ENCODE results near the gene RETN. TPM values are rescaled to one million over a fixed set of nuclear protein-coding genes. Genes with fewer than 3 reads are reported as not detected.

RETN gene
- total and polyA plus RNA-seq, 4 donors: 2.6 TPM; not detected in 3

DNA sequence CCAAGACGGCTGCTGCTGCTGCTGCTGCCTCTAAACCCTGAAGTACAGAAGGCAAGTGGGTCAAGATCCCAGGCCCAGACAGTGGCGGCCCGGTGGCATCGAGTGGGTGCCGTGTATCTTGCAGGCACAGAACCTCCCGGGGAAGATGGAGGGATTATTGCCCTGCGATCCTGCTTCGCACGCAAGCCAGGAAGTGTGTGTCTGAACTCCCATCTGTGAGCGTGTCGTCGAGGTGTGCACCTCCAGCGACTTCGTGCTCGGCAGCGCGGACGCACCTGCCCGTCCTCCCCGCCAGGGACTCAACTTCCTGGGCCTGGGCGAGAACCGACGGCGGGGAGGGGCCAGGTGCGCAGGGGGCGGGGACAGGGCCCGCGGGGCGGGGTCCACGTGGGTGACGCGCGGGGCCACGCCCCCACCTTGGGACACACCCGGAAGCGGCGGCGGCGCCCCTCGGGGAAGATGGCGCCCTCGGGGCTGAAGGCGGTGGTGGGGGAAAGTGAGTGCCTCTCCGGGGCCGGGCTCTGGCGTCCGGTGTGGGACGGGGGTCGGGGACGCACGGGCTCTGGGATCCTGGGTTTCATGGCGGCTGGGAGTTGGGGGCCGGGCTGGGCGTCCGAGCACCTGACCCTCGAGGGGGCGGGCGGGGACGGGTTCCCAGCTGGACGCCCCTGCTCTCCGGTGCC is 32.0 kb upstream of the RETN start, which contains the start of gene STXBP2:
STXBP2 (plus strand) TSS at position 420 of the 683 bp plus-strand sequence; CDS start at position 460, 40 bp downstream.
- Histone ChIP-seq H3K36me3 (ENCODE audit: control insufficient read depth in 1 of 2, insufficient read depth in 2 of 2, low read length in 1 of 2) (no peaks in the 10 kb centered on the region), H3K27ac (ENCODE audit: low read depth in 1 of 2, low read length in 2 of 2) (no peak within 1 kb of the TSS), H3K4me3 (ENCODE audit: low read length in 2 of 2) (no peak within 1 kb of the TSS), H3K4me1 (ENCODE audit: control insufficient read depth in 1 of 2, insufficient read depth in 2 of 2, low read length in 2 of 2) (no peaks in the 10 kb centered on the region), H3K9me3 (ENCODE audit: control insufficient read depth, low read length) (no peaks in the 10 kb centered on the region), H3K27me3 (ENCODE audit: control insufficient read depth in 1 of 2, insufficient read depth in 2 of 2, low read length in 1 of 2) (no peaks in the 10 kb centered on the region)
- peak; percentile 67 for ATAC-seq (ENCODE audit: low FRiP score)
- 8 to 9% methylated on average over 52 to 61 of the region's 61 CpGs for WGBS, 2 donors
- intact Hi-C loops (cut with DNase I): no loop called here
- DNase-seq: peak; percentile 77 to 86

DNA sequence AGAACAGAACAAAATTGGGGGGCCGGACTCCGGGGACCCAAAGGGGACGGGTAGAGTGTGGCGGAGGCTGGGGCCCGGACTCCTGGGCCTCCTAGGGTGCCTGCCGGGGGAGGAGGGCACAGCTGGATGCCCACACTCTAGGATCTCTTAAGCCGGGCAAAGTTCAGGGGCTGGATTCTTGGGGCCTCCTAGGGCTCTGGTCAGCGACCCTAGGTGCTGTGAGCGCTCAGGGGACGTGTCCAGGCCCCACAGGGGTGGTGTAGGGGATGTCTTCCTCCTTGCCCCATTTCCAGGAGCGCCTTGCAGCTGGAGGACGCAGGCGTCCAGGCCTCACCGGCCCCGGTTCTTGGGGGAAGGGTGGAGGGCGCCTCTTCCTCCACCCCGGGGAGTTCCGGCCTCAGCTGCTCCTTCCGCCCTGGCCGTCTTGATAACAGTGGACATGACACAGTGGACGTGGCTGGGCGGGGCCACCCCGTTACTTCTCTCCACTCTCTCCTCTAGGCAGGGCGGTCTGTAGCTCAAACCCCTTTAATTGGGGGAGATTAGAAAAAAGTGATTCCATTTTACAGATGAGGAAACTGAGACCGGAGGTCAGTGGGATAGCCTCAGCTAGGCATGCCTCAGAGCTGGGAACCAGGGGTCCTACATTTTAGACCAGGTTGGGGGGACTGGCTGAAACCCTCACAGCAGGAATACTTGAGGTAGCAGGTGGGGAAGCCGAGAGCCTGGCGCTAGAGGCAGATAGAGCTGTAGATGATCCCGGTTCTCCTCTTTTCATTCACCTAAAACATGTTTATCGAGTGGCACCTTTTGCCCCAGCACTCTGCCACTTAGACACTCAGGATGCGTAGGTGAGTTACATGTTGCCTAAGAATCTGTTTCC is 31.2 kb upstream of the RETN start:
- 40 to 44% methylated on average over 25 to 30 of the region's 30 CpGs for WGBS, 2 donors
- Histone ChIP-seq H3K9me3 (ENCODE audit: control insufficient read depth, low read length) (no peaks in the 10 kb centered on the region), H3K4me1 (ENCODE audit: control insufficient read depth in 1 of 2, insufficient read depth in 2 of 2, low read length in 2 of 2) (no peaks in the 10 kb centered on the region), H3K27me3 (ENCODE audit: control insufficient read depth in 1 of 2, insufficient read depth in 2 of 2, low read length in 1 of 2) (no peaks in the 10 kb centered on the region), H3K4me3 (ENCODE audit: low read length in 2 of 2) (no peak overlapping the region), H3K27ac (ENCODE audit: low read depth in 1 of 2, low read length in 2 of 2) (no peak overlapping the region), H3K36me3 (ENCODE audit: control insufficient read depth in 1 of 2, insufficient read depth in 2 of 2, low read length in 1 of 2) (no peaks in the 10 kb centered on the region)
- DNase-seq (peak in 1 of 2 donors; percentile 73), ATAC-seq (ENCODE audit: low FRiP score) (no peak)
- intact Hi-C loops (cut with DNase I): no loop called here

DNA sequence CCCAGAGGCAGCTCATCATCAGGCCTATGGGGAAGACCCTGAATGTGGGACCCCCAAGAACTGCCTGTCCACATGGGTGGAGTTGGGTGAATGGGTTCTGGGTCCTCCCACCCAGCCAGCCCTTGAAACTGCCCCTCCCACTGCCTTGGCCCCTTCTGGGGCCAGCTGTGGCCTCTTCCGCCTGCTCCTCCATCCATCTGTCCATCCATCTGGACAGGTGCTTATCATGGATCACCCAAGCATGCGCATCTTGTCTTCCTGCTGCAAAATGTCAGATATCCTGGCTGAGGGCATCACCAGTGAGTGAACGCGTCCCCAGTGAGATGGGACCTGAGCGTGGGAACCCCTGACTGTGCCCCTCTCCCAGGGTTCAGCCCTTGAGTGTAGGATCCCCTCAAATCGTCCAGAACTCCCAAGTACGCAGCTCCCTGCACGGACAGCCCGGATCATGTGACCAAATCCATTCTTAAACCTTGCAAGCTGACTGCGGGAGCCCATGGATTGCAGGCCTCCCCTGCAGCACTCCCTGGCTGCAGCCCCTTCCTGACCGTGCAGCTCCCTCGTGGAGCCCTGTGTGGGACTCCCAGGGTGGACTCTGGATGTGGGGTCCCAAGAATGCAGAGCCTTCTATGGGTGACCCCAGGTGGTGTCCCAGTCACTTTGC is 29.9 kb upstream of the RETN start:
- DNase-seq (no peak), ATAC-seq (ENCODE audit: low FRiP score) (no peak)
- H3K9me3 ChIP-seq (ENCODE audit: control insufficient read depth, low read length): no peaks in the 10 kb centered on the region
- no peaks in the 10 kb centered on the region for H3K27me3 ChIP-seq (ENCODE audit: control insufficient read depth in 1 of 2, insufficient read depth in 2 of 2, low read length in 1 of 2)
- no peak overlapping the region for H3K27ac ChIP-seq (ENCODE audit: low read depth in 1 of 2, low read length in 2 of 2)
- no peaks in the 10 kb centered on the region for H3K36me3 ChIP-seq (ENCODE audit: control insufficient read depth in 1 of 2, insufficient read depth in 2 of 2, low read length in 1 of 2)
- no peak overlapping the region for H3K4me3 ChIP-seq (ENCODE audit: low read length in 2 of 2)
- 60 to 70% methylated on average over 12 of the region's 12 CpGs for WGBS, 2 donors
- intact Hi-C loops (cut with DNase I): no loop called here
- no peaks in the 10 kb centered on the region for H3K4me1 ChIP-seq (ENCODE audit: control insufficient read depth in 1 of 2, insufficient read depth in 2 of 2, low read length in 2 of 2)

DNA sequence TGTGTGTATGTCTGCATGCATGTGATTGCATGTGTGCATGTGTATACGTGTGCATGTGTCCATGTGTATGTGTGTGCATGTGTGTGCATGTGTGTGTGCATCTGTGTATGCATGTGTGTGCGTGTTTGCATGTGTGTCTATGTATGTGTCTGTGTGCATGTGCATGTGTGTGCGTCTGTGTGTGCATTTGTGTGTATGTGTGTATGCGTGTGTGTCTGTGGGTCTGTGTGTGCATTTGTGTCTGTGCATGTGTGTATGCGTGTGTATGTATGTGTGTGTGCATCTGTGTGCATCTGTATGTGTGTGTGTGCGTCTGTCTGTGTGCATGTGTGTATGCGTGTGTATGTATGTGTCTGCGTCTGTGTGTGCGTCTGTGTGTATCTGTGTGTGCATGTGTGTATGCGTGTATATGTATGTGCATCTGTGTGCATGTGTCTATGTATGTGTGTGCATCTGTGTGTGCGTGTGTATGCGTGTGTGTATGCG is 28.9 kb upstream of the RETN start:
- no peaks in the 10 kb centered on the region for H3K27me3 ChIP-seq (ENCODE audit: control insufficient read depth in 1 of 2, insufficient read depth in 2 of 2, low read length in 1 of 2)
- DNase-seq (no peak), ATAC-seq (ENCODE audit: low FRiP score) (no peak)
- WGBS, 2 donors: 95 to 96% methylated on average over 13 of the region's 13 CpGs
- H3K27ac ChIP-seq (ENCODE audit: low read depth in 1 of 2, low read length in 2 of 2): no peak overlapping the region
- no peak overlapping the region for H3K4me3 ChIP-seq (ENCODE audit: low read length in 2 of 2)
- H3K4me1 ChIP-seq (ENCODE audit: control insufficient read depth in 1 of 2, insufficient read depth in 2 of 2, low read length in 2 of 2): no peaks in the 10 kb centered on the region
- H3K9me3 ChIP-seq (ENCODE audit: control insufficient read depth, low read length): no peaks in the 10 kb centered on the region
- intact Hi-C loops (cut with DNase I): no loop called here
- H3K36me3 ChIP-seq (ENCODE audit: control insufficient read depth in 1 of 2, insufficient read depth in 2 of 2, low read length in 1 of 2): no peaks in the 10 kb centered on the region

DNA sequence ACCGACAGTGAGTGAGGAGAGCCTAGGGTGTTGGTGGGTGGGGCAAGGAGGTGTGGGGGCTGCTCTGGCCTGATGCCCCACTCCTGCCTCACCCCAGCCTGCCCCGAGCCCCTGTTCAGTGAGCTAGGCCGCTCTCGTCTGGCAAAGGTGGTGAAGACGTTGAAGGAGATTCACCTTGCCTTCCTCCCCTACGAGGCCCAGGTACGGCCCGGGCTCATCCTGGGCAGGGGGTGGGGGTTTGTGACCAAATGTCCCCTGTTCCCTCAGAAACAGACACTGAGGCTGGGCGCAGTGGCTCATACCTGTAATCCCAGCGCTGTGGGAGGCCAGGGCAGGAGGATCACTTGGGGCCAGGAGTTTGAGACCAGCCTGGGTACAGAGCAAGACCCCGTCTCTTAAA is 28.0 kb upstream of the RETN start:
- WGBS, 2 donors: 90 to 91% methylated on average over 11 of the region's 11 CpGs
- no peak overlapping the region for H3K4me3 ChIP-seq (ENCODE audit: low read length in 2 of 2)
- no peak overlapping the region for H3K27ac ChIP-seq (ENCODE audit: low read depth in 1 of 2, low read length in 2 of 2)
- DNase-seq: no peak
- no peaks in the 10 kb centered on the region for H3K9me3 ChIP-seq (ENCODE audit: control insufficient read depth, low read length)
- no peaks in the 10 kb centered on the region for H3K27me3 ChIP-seq (ENCODE audit: control insufficient read depth in 1 of 2, insufficient read depth in 2 of 2, low read length in 1 of 2)
- no peaks in the 10 kb centered on the region for H3K4me1 ChIP-seq (ENCODE audit: control insufficient read depth in 1 of 2, insufficient read depth in 2 of 2, low read length in 2 of 2)
- no peaks in the 10 kb centered on the region for H3K36me3 ChIP-seq (ENCODE audit: control insufficient read depth in 1 of 2, insufficient read depth in 2 of 2, low read length in 1 of 2)
- intact Hi-C loops (cut with DNase I): no loop called here
- ATAC-seq (ENCODE audit: low FRiP score): no peak

DNA sequence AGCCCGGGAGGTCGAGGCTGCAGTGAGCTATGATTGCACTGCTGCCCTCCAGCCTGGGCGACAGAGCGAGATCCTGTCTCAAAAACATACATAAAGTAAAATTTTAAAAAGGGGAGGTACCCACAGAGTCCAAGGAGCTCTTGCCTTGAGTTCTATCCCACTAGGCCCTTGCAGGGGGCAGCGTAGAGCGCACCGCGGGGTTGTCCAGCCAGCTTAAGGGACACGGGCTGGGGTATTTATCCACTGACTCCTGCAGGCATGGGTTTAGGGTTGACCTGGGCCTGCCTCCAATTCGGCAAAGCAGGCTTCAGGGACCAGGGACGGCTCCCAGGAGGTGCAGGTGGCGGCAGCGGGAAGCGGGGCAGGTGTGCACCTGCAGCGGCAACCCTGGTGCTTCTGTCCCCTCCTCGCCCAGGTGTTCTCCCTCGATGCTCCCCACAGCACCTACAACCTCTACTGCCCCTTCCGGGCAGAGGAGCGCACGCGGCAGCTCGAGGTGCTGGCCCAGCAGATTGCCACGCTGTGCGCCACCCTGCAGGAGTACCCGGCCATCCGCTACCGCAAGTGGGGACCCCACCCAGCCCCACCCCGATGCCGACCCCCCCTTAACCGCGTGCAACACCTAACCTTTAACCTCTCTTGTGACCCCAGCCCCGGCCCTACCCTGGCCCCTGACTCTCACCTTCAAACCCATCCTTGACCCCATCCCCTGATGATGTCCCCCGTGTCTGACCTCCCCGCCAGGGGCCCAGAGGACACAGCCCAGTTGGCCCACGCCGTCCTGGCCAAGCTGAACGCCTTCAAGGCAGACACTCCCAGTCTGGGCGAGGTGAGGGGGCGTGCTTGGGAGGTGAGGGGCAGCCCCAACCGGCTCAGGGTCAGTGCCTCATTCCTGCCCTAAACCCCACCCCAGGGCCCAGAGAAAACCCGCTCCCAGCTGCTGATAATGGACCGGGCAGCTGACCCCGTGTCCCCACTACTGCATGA is 27.3 kb upstream of the RETN start:
- DNase-seq: no peak
- no peak overlapping the region for H3K4me3 ChIP-seq (ENCODE audit: low read length in 2 of 2)
- H3K27me3 ChIP-seq (ENCODE audit: control insufficient read depth in 1 of 2, insufficient read depth in 2 of 2, low read length in 1 of 2): no peaks in the 10 kb centered on the region
- ATAC-seq (ENCODE audit: low FRiP score): no peak
- no peak overlapping the region for H3K27ac ChIP-seq (ENCODE audit: low read depth in 1 of 2, low read length in 2 of 2)
- 78 to 81% methylated on average over 43 of the region's 43 CpGs for WGBS, 2 donors
- H3K9me3 ChIP-seq (ENCODE audit: control insufficient read depth, low read length): no peaks in the 10 kb centered on the region
- no peaks in the 10 kb centered on the region for H3K36me3 ChIP-seq (ENCODE audit: control insufficient read depth in 1 of 2, insufficient read depth in 2 of 2, low read length in 1 of 2)
- H3K4me1 ChIP-seq (ENCODE audit: control insufficient read depth in 1 of 2, insufficient read depth in 2 of 2, low read length in 2 of 2): no peaks in the 10 kb centered on the region
- intact Hi-C loops (cut with DNase I): no loop called here

DNA sequence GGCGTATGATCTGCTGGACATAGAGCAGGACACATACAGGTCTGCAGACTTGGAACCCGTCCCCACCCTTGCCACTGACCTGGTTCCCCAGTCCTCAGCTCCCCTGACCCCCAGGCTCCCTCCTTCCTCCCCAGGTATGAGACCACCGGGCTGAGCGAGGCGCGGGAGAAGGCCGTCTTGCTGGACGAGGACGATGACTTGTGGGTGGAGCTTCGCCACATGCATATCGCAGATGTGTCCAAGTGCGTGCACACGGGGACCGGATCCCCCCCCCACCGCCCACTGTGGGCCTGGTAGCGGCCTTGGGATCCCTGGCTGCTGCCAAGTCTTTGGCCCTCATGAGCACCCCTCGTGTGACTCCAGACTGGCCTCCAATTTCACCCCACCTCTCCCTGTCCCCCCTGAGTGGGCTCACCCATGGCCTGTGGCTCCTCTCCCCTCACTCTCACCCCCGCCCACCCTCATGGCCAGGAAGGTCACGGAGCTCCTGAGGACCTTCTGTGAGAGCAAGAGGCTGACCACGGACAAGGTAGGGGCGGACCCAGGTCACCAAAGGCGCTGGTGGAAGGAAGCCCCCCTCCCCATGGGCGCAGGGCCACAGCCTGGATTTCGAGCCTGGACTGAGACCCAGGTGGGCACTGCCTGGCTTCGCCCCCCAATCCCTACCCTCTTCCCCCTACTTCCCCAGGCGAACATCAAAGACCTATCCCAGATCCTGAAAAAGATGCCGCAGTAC is 26.4 kb upstream of the RETN start:
- H3K9me3 ChIP-seq (ENCODE audit: control insufficient read depth, low read length): no peaks in the 10 kb centered on the region
- WGBS, 2 donors: 82 to 85% methylated on average over 26 to 27 of the region's 27 CpGs
- H3K27me3 ChIP-seq (ENCODE audit: control insufficient read depth in 1 of 2, insufficient read depth in 2 of 2, low read length in 1 of 2): no peaks in the 10 kb centered on the region
- no peak overlapping the region for H3K4me3 ChIP-seq (ENCODE audit: low read length in 2 of 2)
- no peaks in the 10 kb centered on the region for H3K4me1 ChIP-seq (ENCODE audit: control insufficient read depth in 1 of 2, insufficient read depth in 2 of 2, low read length in 2 of 2)
- intact Hi-C loops (cut with DNase I): no loop called here
- H3K27ac ChIP-seq (ENCODE audit: low read depth in 1 of 2, low read length in 2 of 2): no peak overlapping the region
- ATAC-seq (ENCODE audit: low FRiP score) (no peak), DNase-seq (no peak)
- no peaks in the 10 kb centered on the region for H3K36me3 ChIP-seq (ENCODE audit: control insufficient read depth in 1 of 2, insufficient read depth in 2 of 2, low read length in 1 of 2)

All from aorta (tissue), 5 donors.